Frontal cortex (tissue), 4 donors: ENCODE data around the gene MXRA8. TPM values are rescaled to one million over a fixed set of nuclear protein-coding genes. Genes with fewer than 3 reads are reported as not detected.

Experiments
- DNase-seq, 2 donors: peaks; one replicate each; pipeline ENCODE4 v3.0.0; 2012; ENCODE audit warnings: low spot score in 2 of 2
- FAIRE-seq: peaks from 2 replicates; lab custom pipeline; 2012; peaks lifted over from hg19 to GRCh38; lab: Jason Lieb, UNC
- total RNA-seq: library from RNA; depleted of rRNA; stranded (reverse); fragments of >200 nt; gene quantifications from one replicate; pipeline ENCODE4 v1.2.3, GENCODE V29; 2014
- donor health status: control.
- donor health status: control.
- donor health status: control.

The MXRA8 gene
- total RNA-seq, 1 donor from 2014 or later: 10.2 TPM

- no peak for FAIRE-seq
- DNase-seq: no peak
Measured at GRCh38 chr1:1353389-1354151, 4.8 kb downstream of the MXRA8 start.

GRCh38 chr1:1352786-1353388 is 5.5 kb downstream of the MXRA8 start:
- FAIRE-seq (no peak), DNase-seq (no peak)

- FAIRE-seq (no peak), DNase-seq (no peak)
Measured at GRCh38 chr1:1351511-1352427, 6.6 kb downstream of the MXRA8 start.

- FAIRE-seq (no peak), DNase-seq (peak; percentile 97 to 99)
Measured at GRCh38 chr1:1349256-1350012, 8.9 kb downstream of the MXRA8 start, which contains the start of gene DVL1. TSS of gene DVL1 (minus strand) at chr1:1349418. CDS start at chr1:1349065, 353 bp downstream.

- FAIRE-seq: no peak
- no peak for DNase-seq
Measured at GRCh38 chr1:1348420-1349255, 9.7 kb downstream of the MXRA8 start.

- no peak for FAIRE-seq
- no peak for DNase-seq
Measured at GRCh38 chr1:1347663-1348419, 10.5 kb downstream of the MXRA8 start.

- FAIRE-seq: no peak
Measured at GRCh38 chr1:1347026-1347595, 11.2 kb downstream of the MXRA8 start.

GRCh38 chr1:1346501-1346890 is 11.9 kb downstream of the MXRA8 start:
- no peak for FAIRE-seq

More at GRCh38 chr1:1347026-1347595, 11.2 kb downstream of the MXRA8 start:
- DNase-seq: no peak

GRCh38 chr1:1345860-1346500 is 12.4 kb downstream of the MXRA8 start:
- no peak for FAIRE-seq
- DNase-seq: no peak

More at GRCh38 chr1:1346501-1346890, 11.9 kb downstream of the MXRA8 start:
- DNase-seq: no peak

- FAIRE-seq (no peak), DNase-seq (no peak)
Measured at GRCh38 chr1:1345384-1345783, 13.0 kb downstream of the MXRA8 start.

GRCh38 chr1:1344655-1345361 is 13.5 kb downstream of the MXRA8 start:
- FAIRE-seq: no peak
- DNase-seq: no peak

GRCh38 chr1:1343811-1344421 is 14.4 kb downstream of the MXRA8 start:
- DNase-seq (no peak), FAIRE-seq (no peak)

GRCh38 chr1:1342584-1343115 is 15.7 kb downstream of the MXRA8 start:
- no peak for FAIRE-seq

GRCh38 chr1:1342061-1342562 is 16.2 kb downstream of the MXRA8 start:
- DNase-seq: no peak
- no peak for FAIRE-seq

More at GRCh38 chr1:1342584-1343115, 15.7 kb downstream of the MXRA8 start:
- DNase-seq: no peak

- FAIRE-seq (no peak), DNase-seq (no peak)
Measured at GRCh38 chr1:1341549-1342021, 16.8 kb downstream of the MXRA8 start.
